Fibroblast of skin of left biceps (primary cell): ENCODE results near the gene SETD1B.
A peak's percentile ranks its signal among the peaks of the same experiment; 100 is the strongest.
"Not testable (repeated sequence)": the region's sequence is repeated elsewhere in the genome, so short reads cannot be mapped to it uniquely, and the experiment has no call there.

Experiments
- DNase-seq, 2 experiments: peaks; one replicate each; pipeline ENCODE4 v3.0.0-alpha.2; 2013; ENCODE audit warnings: low read depth in 2 of 2

Gene SETD1B

DNA sequence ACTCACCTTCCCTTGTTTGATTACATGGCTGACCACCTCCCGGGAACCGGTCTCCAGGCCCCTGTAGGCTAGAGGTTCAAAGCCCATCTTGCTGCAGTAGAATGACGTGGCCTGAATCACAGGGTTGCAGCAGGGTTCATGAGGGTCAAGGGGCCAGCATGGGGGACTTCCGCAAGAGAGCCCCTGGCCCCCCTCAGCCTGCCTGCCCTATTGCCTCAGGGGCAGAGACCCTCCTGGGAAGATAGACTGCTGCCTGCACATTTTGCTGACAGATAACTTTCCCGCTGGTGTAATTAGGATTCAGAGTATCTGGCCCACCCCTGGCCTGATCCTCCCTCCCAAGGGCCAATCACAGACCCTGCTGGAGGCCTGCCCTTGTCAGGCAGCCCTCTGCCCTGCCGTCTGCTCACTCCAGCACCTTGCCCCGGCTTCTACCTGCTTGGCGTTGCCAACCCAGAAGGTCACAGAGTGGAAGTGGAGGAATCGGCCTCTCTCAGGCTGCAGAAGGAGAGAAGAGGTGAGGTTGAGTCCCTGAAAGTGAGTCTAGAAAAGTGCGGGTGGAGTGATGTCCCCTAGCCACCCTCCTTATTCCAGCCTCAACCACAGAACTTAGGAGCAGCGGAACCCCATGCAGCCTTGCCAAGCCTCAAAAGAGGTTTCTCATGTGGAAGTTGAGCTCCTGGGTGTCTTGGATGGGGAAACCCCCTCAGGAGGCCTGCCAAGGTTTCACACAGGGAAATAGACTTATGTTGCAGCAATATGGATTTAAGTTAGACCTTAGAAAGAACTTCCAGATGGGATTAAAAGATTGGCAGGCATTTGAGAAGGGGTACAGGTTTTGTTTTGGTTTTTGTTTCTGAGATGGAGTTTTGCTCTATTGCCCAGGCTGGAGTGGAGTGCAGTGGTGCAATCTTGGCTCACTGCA, 53.8 kb downstream of the SETD1B start:
- no peak for DNase-seq

- DNase-seq, result no peak
Observed at GRCh38 chr12:121858318-121858661, 54.5 kb downstream of the SETD1B start.

- peak; percentile 31 to 36 for DNase-seq
Observed at GRCh38 chr12:121858662-121859572, 55.1 kb downstream of the SETD1B start, which contains the start of gene HPD. Gene HPD (minus strand): TSS chr12:121858859. CDS start chr12:121858823, 36 bp downstream.

- DNase-seq, result no peak
Observed at GRCh38 chr12:121860257-121860656, 56.4 kb downstream of the SETD1B start.

- DNase-seq, result not testable (repeated sequence)
Observed at GRCh38 chr12:121860699-121861098, 56.9 kb downstream of the SETD1B start.

DNA sequence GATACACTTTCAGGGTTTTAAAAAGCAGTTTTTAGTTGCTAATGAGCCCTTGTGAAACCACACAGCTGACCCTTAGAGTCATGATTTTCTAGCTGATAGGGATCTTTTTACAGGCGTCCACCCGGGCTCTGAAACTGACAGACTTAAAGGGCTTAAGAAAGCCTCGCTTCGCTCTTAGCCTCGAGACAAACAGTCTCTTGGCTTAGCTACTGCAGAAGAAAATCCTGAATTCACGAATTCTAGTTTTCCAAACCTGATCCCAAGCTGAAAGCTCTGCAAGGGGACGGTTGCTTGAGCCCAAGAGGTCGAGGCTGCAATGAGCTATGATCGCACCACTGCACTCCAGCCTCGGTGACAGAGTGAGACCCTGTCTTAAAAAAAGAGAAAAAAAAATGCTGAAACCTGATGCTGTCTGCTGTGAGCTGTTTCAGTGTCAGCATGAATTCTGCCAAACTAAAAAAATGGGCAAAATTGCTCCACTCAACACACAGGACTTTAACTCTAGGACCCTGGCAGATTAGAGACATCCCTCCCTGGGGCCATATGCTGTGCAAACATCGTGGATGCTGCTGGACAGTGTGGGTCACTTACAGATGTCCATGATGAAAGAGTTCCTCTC, 57.9 kb downstream of the SETD1B start:
- no peak for DNase-seq

DNA sequence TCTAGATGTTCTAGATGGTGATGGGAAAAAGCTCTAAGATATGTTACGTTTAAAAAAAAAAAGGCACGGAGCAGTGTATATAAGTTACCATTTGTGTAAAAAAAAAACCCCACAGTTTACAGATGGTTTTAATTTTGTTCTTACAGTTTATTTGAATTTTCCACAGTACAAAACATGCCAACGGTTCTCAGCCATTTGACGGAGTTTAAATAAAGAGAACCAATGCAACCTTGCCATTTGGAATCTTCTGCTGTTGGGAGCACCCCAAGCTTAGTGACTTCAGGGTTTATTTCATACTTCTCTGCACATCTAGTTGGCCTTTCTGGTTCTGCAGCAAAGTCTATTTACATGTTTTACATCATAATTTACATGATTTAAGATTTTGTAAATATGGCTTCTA, 62.5 kb downstream of the SETD1B start:
- DNase-seq, result peak in 1 of 2 experiments; percentile 17

GRCh38 chr12:121869229-121869628, 65.4 kb downstream of the SETD1B start:
- DNase-seq, result not testable (repeated sequence)

GRCh38 chr12:121871467-121871866, 67.7 kb downstream of the SETD1B start:
- DNase-seq, result no peak

DNA sequence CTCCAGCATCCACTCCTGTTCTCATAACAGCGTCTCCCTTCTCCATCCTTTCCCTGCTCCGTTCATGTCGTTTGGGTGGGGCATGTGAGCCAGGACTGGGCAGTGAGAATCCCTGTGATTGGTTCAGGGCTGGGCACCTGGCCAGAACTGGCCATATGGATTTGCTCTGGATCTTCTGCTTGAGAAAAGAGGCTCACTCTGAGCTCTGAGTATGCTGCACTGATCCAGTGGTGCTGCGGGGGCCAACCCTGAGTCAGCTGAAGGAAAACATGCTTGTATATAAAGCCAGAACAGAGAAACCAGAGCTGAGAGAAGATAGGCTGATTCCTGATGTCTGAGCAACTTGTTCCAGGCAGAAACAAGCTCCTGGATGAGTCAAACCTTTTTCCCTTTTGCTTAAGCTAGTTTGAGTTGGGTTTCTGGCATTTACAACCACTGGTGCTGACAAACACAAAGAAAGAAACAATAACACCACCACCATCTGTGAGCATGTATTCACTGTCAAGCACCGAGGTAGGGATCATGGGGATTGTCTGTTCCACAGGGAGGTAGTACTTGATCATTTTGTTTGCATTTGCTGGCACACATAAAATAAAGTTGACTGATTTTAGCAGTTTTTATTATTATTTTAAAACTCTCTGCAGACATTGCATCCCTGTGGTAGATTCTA, 68.9 kb downstream of the SETD1B start:
- peak; percentile 83 to 84 for DNase-seq

DNA sequence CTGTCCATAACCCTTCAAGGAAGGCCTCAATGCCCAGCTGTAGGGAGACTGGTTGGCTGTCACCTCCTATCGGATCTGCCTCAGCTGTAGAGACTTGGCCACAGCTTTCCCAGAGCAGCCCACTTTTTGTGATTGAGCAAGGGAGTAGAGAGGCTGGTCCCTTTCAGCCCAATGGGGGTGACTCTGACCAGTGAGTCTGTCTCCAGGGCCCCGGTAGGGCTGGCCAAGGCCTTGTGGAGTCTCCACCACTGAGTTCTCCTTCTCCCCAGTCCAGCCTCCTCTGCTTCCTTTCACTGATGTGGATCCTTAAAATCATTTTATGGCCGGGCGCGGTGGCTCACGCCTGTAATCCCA, 69.4 kb downstream of the SETD1B start:
- DNase-seq, result no peak

- DNase-seq, result no peak
Observed at GRCh38 chr12:121874071-121874470, 70.3 kb downstream of the SETD1B start.

DNA sequence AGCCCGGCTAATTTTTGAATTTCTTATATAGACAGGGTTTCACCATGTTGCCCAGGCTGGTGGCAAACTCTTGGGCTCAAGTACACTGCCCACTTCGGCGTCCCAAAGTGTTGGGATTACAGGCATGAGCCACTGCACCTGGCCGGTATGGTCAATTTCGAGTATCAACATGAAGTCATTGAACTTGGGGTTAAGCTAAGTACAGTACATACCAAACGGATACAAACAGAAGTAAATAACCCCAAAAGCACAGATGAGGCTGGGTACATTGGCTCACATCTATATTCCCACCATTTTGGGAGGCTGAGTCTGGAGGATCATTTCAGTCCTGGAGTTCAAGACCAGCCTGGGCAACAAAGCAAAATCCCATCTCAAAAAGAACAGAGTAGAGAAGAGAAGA, 71.8 kb downstream of the SETD1B start:
- DNase-seq, result no peak

GRCh38 chr12:121876080-121876447, 72.3 kb downstream of the SETD1B start:
- DNase-seq, result not testable (repeated sequence)
